GM18907 (cell line): ENCODE data around the gene SIRT3.

Source experiments
- ATAC-seq: cut with Tn5 transposase; IDR thresholded peaks from one replicate; pipeline ENCODE4 v1.9.1; 2021; ENCODE audit warnings: mild to moderate bottlenecking, moderate library complexity; ENCODE audit not compliant: unreplicated experiment

The SIRT3 gene

GRCh38 chr11:217704-218103, 18.4 kb downstream of the SIRT3 start:
- ATAC-seq: no peak

GRCh38 chr11:216081-216974, 19.8 kb downstream of the SIRT3 start:
- ATAC-seq: no peak

- no peak for ATAC-seq
Observed at GRCh38 chr11:215581-216037, 20.5 kb downstream of the SIRT3 start.

- no peak for ATAC-seq
Observed at GRCh38 chr11:214083-214482, 22.1 kb downstream of the SIRT3 start.

- ATAC-seq: no peak
Observed at GRCh38 chr11:213111-213510, 23.0 kb downstream of the SIRT3 start.

- no peak for ATAC-seq
Observed at GRCh38 chr11:212150-213100, 23.7 kb downstream of the SIRT3 start.

- ATAC-seq: no peak
Observed at GRCh38 chr11:211741-212140, 24.4 kb downstream of the SIRT3 start.

- ATAC-seq: no peak
Observed at GRCh38 chr11:211295-211694, 24.8 kb downstream of the SIRT3 start.

GRCh38 chr11:210803-211180, 25.4 kb downstream of the SIRT3 start:
- no peak for ATAC-seq

GRCh38 chr11:210122-210802, 25.9 kb downstream of the SIRT3 start:
- no peak for ATAC-seq

GRCh38 chr11:209275-210121, 26.6 kb downstream of the SIRT3 start:
- no peak for ATAC-seq

GRCh38 chr11:208917-209260, 27.3 kb downstream of the SIRT3 start:
- ATAC-seq: no peak

GRCh38 chr11:208181-208916, 27.8 kb downstream of the SIRT3 start:
- no peak for ATAC-seq

GRCh38 chr11:207863-208180, 28.3 kb downstream of the SIRT3 start:
- ATAC-seq: peak; percentile 1

GRCh38 chr11:207208-207862, 28.8 kb downstream of the SIRT3 start, which contains the start of the genes BET1L and RIC8A:
TSS of gene BET1L (minus strand) at chr11:207399. CDS start at chr11:207321, 78 bp downstream.
TSS of gene RIC8A (plus strand) at chr11:207708. CDS start at chr11:208855, 1,147 bp downstream.
- peak; percentile 76 for ATAC-seq

- peak; percentile 14 for ATAC-seq
Observed at GRCh38 chr11:206526-207207, 29.5 kb downstream of the SIRT3 start.

- no peak for ATAC-seq
Observed at GRCh38 chr11:206002-206384, 30.1 kb downstream of the SIRT3 start.

GRCh38 chr11:205221-206001, 30.7 kb downstream of the SIRT3 start:
- ATAC-seq: no peak
